Neural progenitor cell (in vitro differentiated cells): ENCODE data around the gene MTHFS. TPM values are rescaled to one million over a fixed set of nuclear protein-coding genes. Genes with fewer than 3 reads are reported as not detected.

Source experiments
- DNase-seq: peaks from one replicate; pipeline ENCODE4 v3.0.0-alpha.2; 2016; ENCODE audit warnings: low spot score
- H2AFZ ChIP-seq: fragments of 200-600 bp; sonication (generic); replicated peaks from 2 replicates; pipeline ENCODE4 v1.6.1; 2016; ENCODE audit warnings: antibody characterized with exemption
- H3F3A ChIP-seq: fragments of 200-600 bp; sonication (generic); 2 replicates; pipeline ENCODE4 v1.6.1; 2016; ENCODE audit warnings: antibody characterized with exemption, low read depth
- H3K27ac ChIP-seq: fragments of 200-600 bp; sonication (generic); 2 replicates; pipeline ENCODE4 v1.5.1; 2016; ENCODE audit warnings: mild to moderate bottlenecking
- H3K27me3 ChIP-seq: fragments of 200-600 bp; sonication (generic); 2 replicates; pipeline ENCODE4 v1.6.1; 2016; ENCODE audit warnings: mild to moderate bottlenecking, moderate library complexity
- H3K36me3 ChIP-seq: fragments of 200-600 bp; sonication (generic); 2 replicates; pipeline ENCODE4 v1.5.1; 2016
- H3K4me1 ChIP-seq: fragments of 200-600 bp; sonication (generic); 2 replicates; pipeline ENCODE4 v1.6.1; 2016; ENCODE audit warnings: mixed run types
- H3K4me2 ChIP-seq: fragments of 200-600 bp; sonication (generic); 2 replicates; pipeline ENCODE4 v1.6.1; 2016
- H3K4me3 ChIP-seq: fragments of 200-600 bp; sonication (generic); 2 replicates; pipeline ENCODE4 v1.5.1; 2016
- H3K79me2 ChIP-seq: fragments of 200-600 bp; sonication (generic); 2 replicates; pipeline ENCODE4 v1.6.1; 2016; ENCODE audit warnings: low read depth
- H3K9ac ChIP-seq: fragments of 200-600 bp; sonication (generic); 2 replicates; pipeline ENCODE4 v1.6.1; 2016
- H3K9me3 ChIP-seq: fragments of 200-600 bp; sonication (generic); 2 replicates; pipeline ENCODE4 v1.5.1; 2016; ENCODE audit warnings: low read depth
- H4K20me1 ChIP-seq: fragments of 200-600 bp; sonication (generic); 2 replicates; pipeline ENCODE4 v1.6.1; 2016; ENCODE audit warnings: low read depth
- H3K27ac Mint-ChIP-seq: 3 replicates; pipeline ENCODE4 v1.8.0; 2021; ENCODE audit warnings: mixed read lengths
- H3K27me3 Mint-ChIP-seq: 2 replicates; pipeline ENCODE4 v1.8.0; 2022; ENCODE audit warnings: low read depth, mild to moderate bottlenecking, inconsistent platforms, moderate library complexity, mixed read lengths; ENCODE audit not compliant: insufficient read depth
- H3K36me3 Mint-ChIP-seq: 3 replicates; pipeline ENCODE4 v1.8.0; 2021; ENCODE audit warnings: mixed read lengths
- H3K4me1 Mint-ChIP-seq: 3 replicates; pipeline ENCODE4 v1.8.0; 2021; ENCODE audit warnings: mixed read lengths
- H3K4me3 Mint-ChIP-seq: 3 replicates; pipeline ENCODE4 v1.8.0; 2021; ENCODE audit warnings: mild to moderate bottlenecking, moderate library complexity, mixed read lengths
- H3K9me3 Mint-ChIP-seq: 3 replicates; pipeline ENCODE4 v1.8.0; 2020; ENCODE audit warnings: mixed read lengths
- CTCF ChIP-seq: fragments of 200-600 bp; sonication (generic); IDR thresholded peaks from 2 replicates; pipeline ENCODE4 v1.5.1; 2017; ENCODE audit warnings: antibody characterized with exemption, mild to moderate bottlenecking
- EZH2 ChIP-seq: fragments of 200-600 bp; sonication (generic); IDR thresholded peaks from 2 replicates; pipeline ENCODE4 v1.6.1; 2017; ENCODE audit warnings: antibody characterized with exemption, mild to moderate bottlenecking, moderate library complexity
- EZH2phosphoT487 ChIP-seq: fragments of 200-600 bp; sonication (generic); IDR thresholded peaks from 2 replicates; pipeline ENCODE4 v1.6.1; 2017; ENCODE audit warnings: antibody characterized with exemption
- small RNA-seq: library from RNA; depleted of rRNA; stranded (forward); fragments of <200 nt; gene quantifications from one replicate; pipeline ENCODE3, GENCODE V24; 2015
- total RNA-seq: library from RNA; depleted of rRNA; stranded (reverse); fragments of >200 nt; gene quantifications from 2 replicates; pipeline ENCODE4 v1.2.3, GENCODE V29; 2015; ENCODE audit warnings: low replicate concordance

Gene MTHFS
- total RNA-seq, 1 donor from 2014 or later: 28.9 TPM

- H3K4me1 ChIP-seq: no peaks in the 10 kb centered on the region
- no peak overlapping the region for H3K4me2 ChIP-seq
- H3K4me3 Mint-ChIP-seq: no peak overlapping the region
- H3K36me3 ChIP-seq: no peaks in the 10 kb centered on the region
- H3K9me3 ChIP-seq: no peaks in the 10 kb centered on the region
- H3K27ac ChIP-seq: no peak overlapping the region
- H2AFZ ChIP-seq: no peak overlapping the region
- peaks cover 2% of the 10 kb centered on the region for H3K27me3 Mint-ChIP-seq
- no peaks in the 10 kb centered on the region for H3F3A ChIP-seq
- no peak for DNase-seq
- TF ChIP-seq CTCF (no peak), EZH2 (no peak), EZH2phosphoT487 (no peak)
- H3K4me3 ChIP-seq: no peak overlapping the region
- no peak overlapping the region for H3K9ac ChIP-seq
- peaks cover 3% of the 10 kb centered on the region for H3K9me3 Mint-ChIP-seq
- no peaks in the 10 kb centered on the region for H3K27me3 ChIP-seq
- no peaks in the 10 kb centered on the region for H3K4me1 Mint-ChIP-seq
- no peaks in the 10 kb centered on the region for H3K36me3 Mint-ChIP-seq
- H3K27ac Mint-ChIP-seq: no peak overlapping the region
- H4K20me1 ChIP-seq: no peaks in the 10 kb centered on the region
- H3K79me2 ChIP-seq: no peaks in the 10 kb centered on the region
These were observed 92.0 kb downstream of the MTHFS start for GRCh38 chr15:79804838-79805237.

DNA sequence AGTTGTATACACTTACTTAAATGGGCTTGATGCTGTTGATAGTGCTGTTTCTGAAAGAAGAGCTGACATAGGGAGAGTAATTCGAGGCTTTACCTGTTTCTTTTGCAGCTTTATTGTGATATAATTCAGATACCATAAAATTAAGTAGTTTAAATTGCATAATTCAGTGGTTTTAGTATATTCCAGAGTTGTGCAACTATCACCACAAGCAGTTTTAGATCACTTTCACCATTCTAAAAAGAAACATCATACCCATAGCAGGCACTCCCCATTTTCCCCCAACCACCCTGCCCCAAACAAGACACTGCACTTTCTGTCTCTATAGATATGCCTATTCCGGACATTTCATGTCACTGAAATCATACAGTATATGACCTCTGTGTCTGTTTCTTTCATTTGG lies 98.5 kb downstream of the MTHFS start:
- H3K4me3 ChIP-seq: no peak overlapping the region

More for the DNA sequence above, 98.5 kb downstream of the MTHFS start:
- Histone ChIP-seq H3F3A (no peaks in the 10 kb centered on the region), H3K36me3 (no peaks in the 10 kb centered on the region), H3K4me2 (no peak overlapping the region), H2AFZ (no peak overlapping the region), H3K27me3 (no peaks in the 10 kb centered on the region), H3K9me3 (no peaks in the 10 kb centered on the region), H3K79me2 (no peaks in the 10 kb centered on the region), H3K9ac (no peak overlapping the region), H3K27ac (no peak overlapping the region), H3K4me1 (no peaks in the 10 kb centered on the region), H4K20me1 (no peaks in the 10 kb centered on the region)
- no peak for DNase-seq
- H3K9me3 Mint-ChIP-seq: no peaks in the 10 kb centered on the region
- no peaks in the 10 kb centered on the region for H3K36me3 Mint-ChIP-seq
- no peaks in the 10 kb centered on the region for H3K4me1 Mint-ChIP-seq
- no peaks in the 10 kb centered on the region for H3K27me3 Mint-ChIP-seq
- no peak overlapping the region for H3K27ac Mint-ChIP-seq
- no peak overlapping the region for H3K4me3 Mint-ChIP-seq
- TF ChIP-seq CTCF: no peak
- TF ChIP-seq EZH2: no peak
- no peak for TF ChIP-seq EZH2phosphoT487

Small RNA genes lying within 50 kb of the gene (small RNA-seq; reads per million reads assigned to genes)
- gene RNU6-667P: not detected

Other genes starting within 250 kb of the MTHFS start
- not detected in 2 replicates for gene BCL2A1, start 74.2 kb upstream of the MTHFS start, total RNA-seq
- 221 and 329 TPM in 2 replicates for gene ZFAND6, start 162.7 kb upstream of the MTHFS start, total RNA-seq